ENCODE measurements around the gene SLC11A2.
A peak's percentile ranks its signal among the peaks of the same experiment; 100 is the strongest.

Gene SLC11A2

GRCh38 chr12:51067771-51068170, 41.6 kb upstream of the SLC11A2 start:
- Histone ChIP-seq H2AK5ac (ENCODE audit: low read length) (no peak overlapping the region), H3K36me3 (ENCODE audit: control insufficient read depth in 1 of 2, insufficient read depth in 2 of 2, low read length in 2 of 2) (peaks cover 45 to 80% of the 10 kb centered on the region in 2 experiments), H3K4me1 (ENCODE audit: control insufficient read depth in 1 of 2, insufficient read depth in 2 of 2, low read length in 2 of 2) (peaks cover 2% of the 10 kb centered on the region in 2 experiments), H4K12ac (ENCODE audit: low read depth, low read length) (no peak overlapping the region), H3K9me3 (ENCODE audit: insufficient read depth, low read depth, low read length) (no peaks in the 10 kb centered on the region), H3K4ac (ENCODE audit: low read depth, low read length) (no peak overlapping the region), H3K14ac (ENCODE audit: low read length) (no peak overlapping the region), H4K8ac (ENCODE audit: low read depth, low read length) (no peak overlapping the region), H3K27me3 (ENCODE audit: insufficient read depth, low read length) (no peaks in the 10 kb centered on the region), H3K79me2 (ENCODE audit: control insufficient read depth, insufficient read depth, low read length, poor library complexity) (no peaks in the 10 kb centered on the region), H3K27ac (ENCODE audit: low read depth, low read length) (no peak overlapping the region), H4K91ac (ENCODE audit: low read depth, low read length) (no peak overlapping the region), H2BK5ac (ENCODE audit: low read depth, low read length, poor library complexity) (no peak overlapping the region), H3K79me1 (ENCODE audit: low read length) (peaks cover 2% of the 10 kb centered on the region), H2BK120ac (ENCODE audit: insufficient read depth, low read length, poor library complexity) (no peak overlapping the region), H2BK12ac (ENCODE audit: low read length) (no peak overlapping the region), H3K18ac (ENCODE audit: low read length) (no peak overlapping the region), H2AFZ (ENCODE audit: insufficient read depth, low read length, poor library complexity) (no peak overlapping the region), H3K4me2 (ENCODE audit: low read length) (no peak overlapping the region), H3K4me3 (ENCODE audit: low read depth, low read length) (no peak overlapping the region), H3K9ac (ENCODE audit: low read length) (no peak overlapping the region), H3K23ac (ENCODE audit: low read length) (no peak overlapping the region)
- WGBS (ENCODE audit: extremely low coverage, insufficient coverage, insufficient read length): no CpG with 5 or more reads among the region's 7 CpGs
- peak; percentile 44 to 84 for DNase-seq

- no peak overlapping the region for H4K12ac ChIP-seq (ENCODE audit: low read depth, low read length)
- no peak overlapping the region for H2BK12ac ChIP-seq (ENCODE audit: low read length)
- H3K4me3 ChIP-seq (ENCODE audit: low read depth, low read length): no peak overlapping the region
- no peak overlapping the region for H4K91ac ChIP-seq (ENCODE audit: low read depth, low read length)
- no peak overlapping the region for H4K8ac ChIP-seq (ENCODE audit: low read depth, low read length)
- H3K14ac ChIP-seq (ENCODE audit: low read length): no peak overlapping the region
- no peaks in the 10 kb centered on the region for H3K27me3 ChIP-seq (ENCODE audit: insufficient read depth, low read length)
- H3K79me1 ChIP-seq (ENCODE audit: low read length): peaks cover 2% of the 10 kb centered on the region
- H3K4me1 ChIP-seq (ENCODE audit: control insufficient read depth in 1 of 2, insufficient read depth in 2 of 2, low read length in 2 of 2): peaks cover 2% of the 10 kb centered on the region in 2 experiments
- H2BK120ac ChIP-seq (ENCODE audit: insufficient read depth, low read length, poor library complexity): no peak overlapping the region
- no peak overlapping the region for H2AK5ac ChIP-seq (ENCODE audit: low read length)
- H3K27ac ChIP-seq (ENCODE audit: low read depth, low read length): no peak overlapping the region
- H3K79me2 ChIP-seq (ENCODE audit: control insufficient read depth, insufficient read depth, low read length, poor library complexity): no peaks in the 10 kb centered on the region
- H3K9ac ChIP-seq (ENCODE audit: low read length): no peak overlapping the region
- H3K9me3 ChIP-seq (ENCODE audit: insufficient read depth, low read depth, low read length): no peaks in the 10 kb centered on the region
- H3K36me3 ChIP-seq (ENCODE audit: control insufficient read depth in 1 of 2, insufficient read depth in 2 of 2, low read length in 2 of 2): peaks cover 46 to 80% of the 10 kb centered on the region in 2 experiments
- no peak overlapping the region for H2AFZ ChIP-seq (ENCODE audit: insufficient read depth, low read length, poor library complexity)
- no CpG with 5 or more reads among the region's 4 CpGs for WGBS (ENCODE audit: extremely low coverage, insufficient coverage, insufficient read length)
- H3K23ac ChIP-seq (ENCODE audit: low read length): no peak overlapping the region
- no peak overlapping the region for H3K18ac ChIP-seq (ENCODE audit: low read length)
- peak; percentile 30 to 63 for DNase-seq
- no peak overlapping the region for H2BK5ac ChIP-seq (ENCODE audit: low read depth, low read length, poor library complexity)
- no peak overlapping the region for H3K4me2 ChIP-seq (ENCODE audit: low read length)
- no peak overlapping the region for H3K4ac ChIP-seq (ENCODE audit: low read depth, low read length)
Observed at GRCh38 chr12:51067229-51067628, 41.0 kb upstream of the SLC11A2 start.

GRCh38 chr12:51065530-51065929, 39.3 kb upstream of the SLC11A2 start:
- WGBS (ENCODE audit: extremely low coverage, insufficient coverage, insufficient read length): no CpG with 5 or more reads among the region's 5 CpGs
- no peak overlapping the region for H2BK12ac ChIP-seq (ENCODE audit: low read length)
- no peak overlapping the region for H3K4me2 ChIP-seq (ENCODE audit: low read length)
- no peak overlapping the region for H2AFZ ChIP-seq (ENCODE audit: insufficient read depth, low read length, poor library complexity)
- no peak overlapping the region for H4K91ac ChIP-seq (ENCODE audit: low read depth, low read length)
- no peak overlapping the region for H3K18ac ChIP-seq (ENCODE audit: low read length)
- no peak overlapping the region for H4K12ac ChIP-seq (ENCODE audit: low read depth, low read length)
- peaks cover 2% of the 10 kb centered on the region for H3K79me1 ChIP-seq (ENCODE audit: low read length)
- no peak overlapping the region for H3K4ac ChIP-seq (ENCODE audit: low read depth, low read length)
- no peak overlapping the region for H4K8ac ChIP-seq (ENCODE audit: low read depth, low read length)
- peaks cover 39 to 68% of the 10 kb centered on the region in 2 experiments for H3K36me3 ChIP-seq (ENCODE audit: control insufficient read depth in 1 of 2, insufficient read depth in 2 of 2, low read length in 2 of 2)
- no peaks in the 10 kb centered on the region for H3K79me2 ChIP-seq (ENCODE audit: control insufficient read depth, insufficient read depth, low read length, poor library complexity)
- no peak overlapping the region for H3K27ac ChIP-seq (ENCODE audit: low read depth, low read length)
- H2BK5ac ChIP-seq (ENCODE audit: low read depth, low read length, poor library complexity): no peak overlapping the region
- no peak overlapping the region for H3K14ac ChIP-seq (ENCODE audit: low read length)
- DNase-seq: no peak
- H3K9me3 ChIP-seq (ENCODE audit: insufficient read depth, low read depth, low read length): no peaks in the 10 kb centered on the region
- H2BK120ac ChIP-seq (ENCODE audit: insufficient read depth, low read length, poor library complexity): no peak overlapping the region
- no peaks in the 10 kb centered on the region for H3K27me3 ChIP-seq (ENCODE audit: insufficient read depth, low read length)
- no peak overlapping the region for H3K9ac ChIP-seq (ENCODE audit: low read length)
- peaks cover 2% of the 10 kb centered on the region in 2 experiments for H3K4me1 ChIP-seq (ENCODE audit: control insufficient read depth in 1 of 2, insufficient read depth in 2 of 2, low read length in 2 of 2)
- H2AK5ac ChIP-seq (ENCODE audit: low read length): no peak overlapping the region
- H3K4me3 ChIP-seq (ENCODE audit: low read depth, low read length): no peak overlapping the region
- no peak overlapping the region for H3K23ac ChIP-seq (ENCODE audit: low read length)

- H3K4me3 ChIP-seq (ENCODE audit: low read depth, low read length): no peak overlapping the region
- H3K27ac ChIP-seq (ENCODE audit: low read depth, low read length): no peak overlapping the region
- no peak overlapping the region for H2BK12ac ChIP-seq (ENCODE audit: low read length)
- H3K4me1 ChIP-seq (ENCODE audit: control insufficient read depth in 1 of 2, insufficient read depth in 2 of 2, low read length in 2 of 2): no peaks in the 10 kb centered on the region
- WGBS (ENCODE audit: extremely low coverage, insufficient coverage, insufficient read length): no CpG with 5 or more reads among the region's 9 CpGs
- H3K79me1 ChIP-seq (ENCODE audit: low read length): no peaks in the 10 kb centered on the region
- H4K12ac ChIP-seq (ENCODE audit: low read depth, low read length): no peak overlapping the region
- H2BK120ac ChIP-seq (ENCODE audit: insufficient read depth, low read length, poor library complexity): no peak overlapping the region
- no peak overlapping the region for H2BK5ac ChIP-seq (ENCODE audit: low read depth, low read length, poor library complexity)
- no peaks in the 10 kb centered on the region for H3K27me3 ChIP-seq (ENCODE audit: insufficient read depth, low read length)
- no peak overlapping the region for H3K18ac ChIP-seq (ENCODE audit: low read length)
- no peak overlapping the region for H2AK5ac ChIP-seq (ENCODE audit: low read length)
- no peak overlapping the region for H4K8ac ChIP-seq (ENCODE audit: low read depth, low read length)
- H3K9ac ChIP-seq (ENCODE audit: low read length): no peak overlapping the region
- H2AFZ ChIP-seq (ENCODE audit: insufficient read depth, low read length, poor library complexity): no peak overlapping the region
- DNase-seq: peak; percentile 69 to 87
- no peak overlapping the region for H3K4ac ChIP-seq (ENCODE audit: low read depth, low read length)
- no peak overlapping the region for H4K91ac ChIP-seq (ENCODE audit: low read depth, low read length)
- no peak overlapping the region for H3K4me2 ChIP-seq (ENCODE audit: low read length)
- no peaks in the 10 kb centered on the region for H3K9me3 ChIP-seq (ENCODE audit: insufficient read depth, low read depth, low read length)
- no peak overlapping the region for H3K14ac ChIP-seq (ENCODE audit: low read length)
- no peak overlapping the region for H3K23ac ChIP-seq (ENCODE audit: low read length)
- H3K36me3 ChIP-seq (ENCODE audit: control insufficient read depth in 1 of 2, insufficient read depth in 2 of 2, low read length in 2 of 2): peaks cover 38 to 69% of the 10 kb centered on the region in 2 experiments
- H3K79me2 ChIP-seq (ENCODE audit: control insufficient read depth, insufficient read depth, low read length, poor library complexity): no peaks in the 10 kb centered on the region
Observed at GRCh38 chr12:51062631-51063397, 36.6 kb upstream of the SLC11A2 start.

Measured in trophoblast cell (in vitro differentiated cells and primary cell).